NT2/D1 (cell line): Measurements from ENCODE around the gene GABRA5.

Source experiments
- DNase-seq: peaks from one replicate; pipeline ENCODE4 v3.0.0-alpha.2; 2011; ENCODE audit warnings: low read depth, low spot score
- H3K27me3 ChIP-seq: 2 replicates; pipeline ENCODE4 v1.6.0; 2011; ENCODE audit warnings: mild to moderate bottlenecking; ENCODE audit not compliant: insufficient read length, insufficient read depth
- H3K36me3 ChIP-seq: 2 replicates; pipeline ENCODE4 v1.6.1; 2011; ENCODE audit warnings: mild to moderate bottlenecking, low read length, mixed read lengths; ENCODE audit not compliant: insufficient read depth, insufficient read length
- H3K4me1 ChIP-seq: 2 replicates; pipeline ENCODE4 v1.5.1; 2011; ENCODE audit not compliant: insufficient read depth, insufficient read length
- H3K4me3 ChIP-seq: 2 replicates; pipeline ENCODE4 v1.5.1; 2011; ENCODE audit warnings: low read depth; ENCODE audit not compliant: insufficient read length
- H3K9ac ChIP-seq: 2 replicates; pipeline ENCODE4 v1.6.0; 2011; ENCODE audit warnings: low read depth; ENCODE audit not compliant: insufficient read length
- H3K9me3 ChIP-seq: 2 replicates; pipeline ENCODE4 v1.5.1; 2011; ENCODE audit warnings: mild to moderate bottlenecking, low read length; ENCODE audit not compliant: insufficient read depth
- SUZ12 ChIP-seq: IDR thresholded peaks from 2 replicates; pipeline ENCODE4 v1.6.1; 2011; ENCODE audit not compliant: insufficient read length, insufficient read depth; ENCODE audit errors: extremely low read depth
- YY1 ChIP-seq: IDR thresholded peaks from 2 replicates; pipeline ENCODE4 v1.6.1; 2011; ENCODE audit not compliant: insufficient read length, insufficient read depth
- ZNF274 ChIP-seq: IDR thresholded peaks from 2 replicates; pipeline ENCODE4 v1.6.1; 2011; ENCODE audit warnings: mild to moderate bottlenecking, low read depth, low read length

The GABRA5 gene

DNA sequence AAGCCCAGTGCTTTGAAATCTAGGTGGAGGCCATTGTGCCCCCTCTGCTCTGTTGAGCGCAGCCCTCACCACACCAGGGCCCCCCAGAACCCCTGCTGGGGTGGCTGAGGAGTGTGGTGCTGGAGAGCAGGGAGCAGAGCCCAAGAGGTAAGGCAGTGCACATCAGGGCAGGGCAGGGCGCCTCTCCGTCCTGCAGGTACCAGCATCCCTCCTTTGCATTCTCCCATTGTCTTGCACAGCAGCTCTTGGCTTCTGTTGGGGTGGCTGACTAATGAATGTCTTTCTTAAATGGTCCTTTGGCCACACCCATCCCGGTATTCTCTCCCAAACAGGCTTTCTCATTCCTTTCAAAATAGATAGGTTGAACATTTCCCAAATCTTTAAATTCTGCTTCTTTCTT is 62.7 kb downstream of the GABRA5 start:
- Histone ChIP-seq H3K4me3 (no peak overlapping the region), H3K27me3 (no peaks in the 10 kb centered on the region), H3K4me1 (no peaks in the 10 kb centered on the region), H3K9me3 (no peaks in the 10 kb centered on the region), H3K9ac (no peak overlapping the region), H3K36me3 (no peaks in the 10 kb centered on the region)
- no peak for DNase-seq
- TF ChIP-seq ZNF274 (no peak), YY1 (no peak), SUZ12 (no peak)

DNA sequence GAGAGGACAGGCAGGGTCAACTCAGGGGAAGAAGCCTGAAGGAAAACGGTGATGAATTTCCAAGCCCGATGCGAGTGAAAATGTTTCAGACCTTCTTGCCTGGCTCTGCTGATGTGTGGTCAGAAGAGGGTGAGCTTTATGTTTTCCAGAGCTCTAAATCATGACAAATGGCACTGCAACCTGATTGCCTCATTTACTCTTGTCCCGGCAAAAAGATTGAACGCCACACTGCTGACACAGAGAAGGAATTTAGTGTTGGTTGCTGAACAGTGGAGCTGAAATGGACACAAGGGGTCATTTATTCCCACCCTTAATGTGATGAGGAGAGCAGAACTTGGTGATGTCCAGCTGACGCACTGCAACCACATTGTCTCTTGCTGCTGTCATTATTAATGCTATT is 68.0 kb downstream of the GABRA5 start:
- no peak overlapping the region for H3K9ac ChIP-seq
- no peak for TF ChIP-seq ZNF274
- no peaks in the 10 kb centered on the region for H3K4me1 ChIP-seq
- DNase-seq, result no peak
- H3K27me3 ChIP-seq, result no peaks in the 10 kb centered on the region
- H3K36me3 ChIP-seq, result peaks cover 32% of the 10 kb centered on the region
- H3K9me3 ChIP-seq, result no peaks in the 10 kb centered on the region
- H3K4me3 ChIP-seq, result no peak overlapping the region

DNA sequence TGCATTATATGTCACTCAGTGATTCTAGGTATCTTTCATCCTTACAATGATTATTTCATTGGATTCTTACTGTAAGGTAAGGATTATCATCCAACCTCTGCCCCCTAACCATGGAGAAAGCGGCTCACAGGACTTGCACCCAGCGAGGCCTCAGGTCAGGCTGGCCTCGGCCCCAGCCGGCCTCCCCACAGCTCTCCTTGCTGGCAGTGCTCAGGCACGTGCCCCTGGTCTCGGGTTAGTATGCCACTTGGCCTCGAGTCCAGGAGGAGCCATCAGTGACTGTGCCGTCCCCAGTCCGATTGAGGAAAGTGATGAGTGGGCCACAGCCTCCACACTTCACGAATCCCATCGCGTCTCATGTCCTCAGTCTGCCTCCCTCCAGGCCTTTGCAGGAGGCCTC is 68.5 kb downstream of the GABRA5 start:
- H3K9me3 ChIP-seq, result no peaks in the 10 kb centered on the region
- H3K27me3 ChIP-seq, result no peaks in the 10 kb centered on the region
- no peak overlapping the region for H3K9ac ChIP-seq
- TF ChIP-seq YY1 (no peak), ZNF274 (no peak), SUZ12 (no peak)
- H3K36me3 ChIP-seq, result peaks cover 33% of the 10 kb centered on the region
- H3K4me1 ChIP-seq, result no peaks in the 10 kb centered on the region
- no peak overlapping the region for H3K4me3 ChIP-seq
- no peak for DNase-seq

DNA sequence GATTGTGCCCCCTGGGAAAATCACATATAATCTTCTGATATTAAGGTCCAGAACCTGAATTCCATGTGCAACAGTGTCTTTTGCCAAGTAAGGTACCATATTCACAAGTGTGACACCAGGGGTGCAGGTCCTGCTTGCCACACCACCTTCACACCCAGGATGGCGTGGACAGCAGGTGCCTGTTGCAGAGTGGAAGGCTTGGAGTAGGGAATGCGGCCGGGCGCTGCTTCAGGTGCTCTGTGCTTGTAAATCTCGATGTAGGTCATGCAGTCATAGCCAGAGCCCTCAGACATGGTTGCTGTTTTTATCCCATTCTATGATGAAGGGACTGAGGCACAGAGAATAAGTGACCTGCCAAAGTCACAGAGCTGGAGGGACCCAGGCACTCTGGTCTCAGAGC is 69.6 kb downstream of the GABRA5 start:
- TF ChIP-seq ZNF274, result no peak
- TF ChIP-seq SUZ12, result no peak
- TF ChIP-seq YY1, result no peak
- H3K27me3 ChIP-seq, result no peaks in the 10 kb centered on the region
- no peak overlapping the region for H3K9ac ChIP-seq
- peaks cover 40% of the 10 kb centered on the region for H3K36me3 ChIP-seq
- no peaks in the 10 kb centered on the region for H3K4me1 ChIP-seq
- no peak for DNase-seq
- H3K4me3 ChIP-seq, result no peak overlapping the region
- H3K9me3 ChIP-seq, result no peaks in the 10 kb centered on the region

DNA sequence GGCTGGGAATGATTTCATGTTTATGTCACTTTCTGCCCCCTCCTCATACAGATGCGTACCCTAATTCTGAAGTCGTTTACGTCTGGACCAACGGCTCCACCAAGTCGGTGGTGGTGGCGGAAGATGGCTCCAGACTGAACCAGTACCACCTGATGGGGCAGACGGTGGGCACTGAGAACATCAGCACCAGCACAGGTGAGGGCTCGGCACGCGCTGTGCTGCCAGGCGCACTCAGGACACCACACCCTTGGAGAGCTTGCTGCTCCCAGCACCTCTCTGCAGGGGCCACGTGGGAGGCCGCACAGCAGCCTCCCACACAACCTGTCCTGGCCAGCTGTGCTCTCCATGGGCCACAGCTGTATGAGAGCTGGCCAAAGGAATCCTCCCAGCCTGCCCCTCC is 70.3 kb downstream of the GABRA5 start:
- no peak for DNase-seq
- no peaks in the 10 kb centered on the region for H3K27me3 ChIP-seq
- no peak for TF ChIP-seq YY1
- TF ChIP-seq SUZ12, result no peak
- no peak for TF ChIP-seq ZNF274
- H3K9me3 ChIP-seq, result no peaks in the 10 kb centered on the region
- H3K36me3 ChIP-seq, result peaks cover 44% of the 10 kb centered on the region
- H3K9ac ChIP-seq, result no peak overlapping the region
- no peak overlapping the region for H3K4me3 ChIP-seq
- H3K4me1 ChIP-seq, result no peaks in the 10 kb centered on the region

DNA sequence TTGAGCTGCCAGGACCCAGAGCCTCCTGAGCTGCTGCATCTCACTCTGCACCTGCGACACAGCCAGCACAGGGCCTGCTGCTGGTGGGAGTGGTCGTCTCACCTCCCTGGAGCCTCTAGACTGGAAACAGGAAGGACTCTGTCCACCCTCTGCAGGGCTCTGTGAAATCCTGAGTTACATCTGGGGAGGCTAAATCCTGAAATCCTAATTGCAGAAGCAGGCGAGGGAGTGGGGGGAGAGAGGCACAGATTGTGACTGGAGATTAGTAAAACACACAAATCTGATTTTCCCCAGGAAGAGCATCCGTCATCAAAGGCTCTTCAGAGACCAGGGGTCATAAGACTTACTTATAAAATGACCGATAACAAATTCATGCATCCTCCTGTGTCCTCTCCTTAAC is 72.5 kb downstream of the GABRA5 start:
- TF ChIP-seq SUZ12 (no peak), ZNF274 (no peak), YY1 (no peak)
- H3K9me3 ChIP-seq, result no peaks in the 10 kb centered on the region
- no peak overlapping the region for H3K4me3 ChIP-seq
- H3K9ac ChIP-seq, result no peak overlapping the region
- no peak for DNase-seq
- H3K4me1 ChIP-seq, result no peaks in the 10 kb centered on the region
- H3K36me3 ChIP-seq, result peaks cover 55% of the 10 kb centered on the region
- H3K27me3 ChIP-seq, result no peaks in the 10 kb centered on the region

DNA sequence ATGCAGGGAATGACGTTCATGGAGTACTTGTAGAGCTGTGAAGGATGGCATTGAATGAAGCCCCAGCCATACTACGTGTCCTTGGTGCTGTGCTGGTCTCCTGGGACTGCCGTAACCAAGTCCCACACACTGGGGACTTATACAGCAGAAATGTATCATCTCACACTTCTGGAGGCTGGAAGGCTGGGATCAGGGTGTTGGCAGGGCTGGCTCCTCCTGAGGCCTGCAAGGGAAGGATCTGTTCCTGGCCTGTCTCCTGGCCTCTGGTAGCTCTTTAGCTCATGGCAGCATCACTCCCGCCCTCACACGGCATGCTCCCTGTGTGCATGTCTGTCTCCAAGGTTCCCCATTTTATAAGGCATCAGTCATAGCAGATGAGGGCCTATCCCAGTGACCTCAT is 74.6 kb downstream of the GABRA5 start:
- no peak for DNase-seq
- Histone ChIP-seq H3K9ac (no peak overlapping the region), H3K4me1 (no peaks in the 10 kb centered on the region), H3K36me3 (peaks cover 49% of the 10 kb centered on the region), H3K27me3 (no peaks in the 10 kb centered on the region), H3K9me3 (no peaks in the 10 kb centered on the region), H3K4me3 (no peak overlapping the region)
- TF ChIP-seq ZNF274, result no peak
- TF ChIP-seq SUZ12, result no peak
- TF ChIP-seq YY1, result no peak

DNA sequence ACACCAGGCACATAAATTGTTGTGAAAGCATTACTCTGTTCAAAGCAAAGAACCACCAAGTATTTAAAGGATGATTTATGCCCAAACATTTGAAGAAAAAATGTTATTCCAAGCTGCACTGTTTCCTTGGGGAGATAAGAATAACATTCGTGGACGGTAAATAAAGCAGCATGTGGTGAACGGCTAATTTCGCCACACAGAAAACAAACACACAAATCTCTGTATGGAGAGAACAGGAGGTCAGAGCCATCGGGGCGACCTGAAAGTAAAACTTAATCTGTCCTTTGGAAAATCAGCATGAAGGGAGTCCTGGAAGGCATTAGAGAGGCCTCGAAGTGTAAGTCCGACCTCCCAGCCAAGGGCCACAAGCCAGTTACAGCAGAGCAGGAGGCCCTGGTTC is 77.0 kb downstream of the GABRA5 start:
- DNase-seq, result no peak
- TF ChIP-seq SUZ12 (no peak), ZNF274 (no peak), YY1 (no peak)
- H3K27me3 ChIP-seq, result no peaks in the 10 kb centered on the region
- no peaks in the 10 kb centered on the region for H3K4me1 ChIP-seq
- H3K36me3 ChIP-seq, result peaks cover 36% of the 10 kb centered on the region
- H3K9ac ChIP-seq, result no peak overlapping the region
- no peaks in the 10 kb centered on the region for H3K9me3 ChIP-seq
- H3K4me3 ChIP-seq, result no peak overlapping the region
